IPS-18c (cell line): Measurements from ENCODE around the gene EPHA8.

Source experiments
- H3K4me3 ChIP-seq: 2 replicates; pipeline ENCODE4 v1.7.0; 2013; ENCODE audit warnings: low read depth, mild to moderate bottlenecking, low read length, moderate library complexity; ENCODE audit not compliant: insufficient read depth
- H3K9me3 ChIP-seq: one replicate; pipeline ENCODE4 v1.6.1; 2013; ENCODE audit warnings: mild to moderate bottlenecking, low read length, moderate library complexity; ENCODE audit not compliant: control insufficient read depth, insufficient read depth

Gene EPHA8

DNA sequence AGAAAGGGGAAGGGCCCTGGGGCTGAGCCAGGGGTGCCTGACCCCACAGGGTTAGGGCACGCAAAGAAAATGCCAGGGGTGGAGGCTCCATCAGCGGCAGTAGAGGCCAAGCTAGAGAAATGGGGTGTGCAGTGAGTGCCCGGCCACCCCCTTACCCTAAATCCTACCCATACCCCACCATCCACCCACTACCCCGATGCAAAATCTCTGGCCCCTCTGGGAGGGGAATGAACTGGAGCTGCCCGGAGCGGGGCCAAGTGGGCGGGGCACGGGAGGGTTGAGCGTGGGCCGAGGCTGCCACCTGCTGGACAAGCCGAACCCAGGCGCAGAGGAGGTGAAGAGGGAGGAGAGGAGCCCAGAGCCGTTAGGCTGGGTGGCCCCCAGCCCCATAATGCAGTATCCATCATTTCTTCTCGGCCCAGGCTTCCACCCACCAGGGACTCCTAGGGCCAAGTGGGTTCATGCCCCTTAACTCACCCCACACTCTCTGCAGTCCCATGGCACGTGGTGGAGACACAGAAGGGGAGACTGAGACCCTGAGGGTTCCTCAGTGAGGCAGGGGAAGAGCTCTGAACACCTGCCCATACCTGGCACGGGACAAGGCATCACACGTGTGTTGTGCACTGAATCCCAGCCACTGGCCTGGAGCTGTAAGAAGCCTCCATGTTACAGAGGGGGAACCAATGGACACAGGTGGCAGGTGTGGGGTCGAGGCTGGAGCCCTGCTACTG is 78.8 kb downstream of the EPHA8 start:
- Histone ChIP-seq H3K9me3 (no peaks in the 10 kb centered on the region), H3K4me3 (no peak overlapping the region)

DNA sequence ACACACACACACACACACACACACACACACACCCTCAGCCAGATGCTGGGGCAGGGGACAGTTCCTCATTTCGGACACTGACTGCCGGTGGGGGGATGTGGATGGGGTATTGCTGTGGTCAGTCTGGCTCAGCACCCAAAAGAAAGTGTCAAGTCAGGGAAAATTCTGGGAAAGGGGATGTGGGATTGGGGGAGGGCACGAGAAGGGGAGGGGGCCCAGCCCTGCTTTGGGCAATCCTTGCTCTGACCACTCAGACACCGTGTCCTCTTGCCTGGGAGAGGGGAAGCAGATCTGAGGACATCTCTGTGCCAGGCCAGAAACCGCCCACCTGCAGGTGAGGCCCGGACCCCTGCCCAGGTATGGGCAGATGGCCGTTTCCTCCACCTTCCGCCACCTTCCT is 80.1 kb downstream of the EPHA8 start, which contains the start of gene C1QC:
TSS of gene C1QC (plus strand) at position 253 of the 400 bp plus-strand sequence. CDS start 391 bp downstream, outside the sequence.
- H3K4me3 ChIP-seq, result no peak within 1 kb of the TSS

DNA sequence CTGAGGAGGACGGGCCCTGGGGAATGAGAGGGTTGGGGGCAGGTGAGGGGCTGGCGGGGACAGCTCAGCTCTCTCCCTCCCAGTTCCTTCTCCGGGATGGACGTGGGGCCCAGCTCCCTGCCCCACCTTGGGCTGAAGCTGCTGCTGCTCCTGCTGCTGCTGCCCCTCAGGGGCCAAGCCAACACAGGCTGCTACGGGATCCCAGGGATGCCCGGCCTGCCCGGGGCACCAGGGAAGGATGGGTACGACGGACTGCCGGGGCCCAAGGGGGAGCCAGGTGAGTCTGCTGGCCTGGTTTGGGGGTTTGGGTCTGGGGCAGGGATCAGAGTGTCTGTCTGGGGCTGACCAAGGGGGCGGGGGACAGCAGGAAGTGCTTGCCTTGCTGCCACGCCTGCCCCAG is 80.6 kb downstream of the EPHA8 start:
- H3K9me3 ChIP-seq, result no peaks in the 10 kb centered on the region
- H3K4me3 ChIP-seq, result no peak overlapping the region

More for the DNA sequence above, 80.1 kb downstream of the EPHA8 start, which contains the start of gene C1QC:
- no peaks in the 10 kb centered on the region for H3K9me3 ChIP-seq

GRCh38 chr1:22645931-22646330 is 82.6 kb downstream of the EPHA8 start:
- Histone ChIP-seq H3K4me3 (no peak overlapping the region), H3K9me3 (no peaks in the 10 kb centered on the region)

DNA sequence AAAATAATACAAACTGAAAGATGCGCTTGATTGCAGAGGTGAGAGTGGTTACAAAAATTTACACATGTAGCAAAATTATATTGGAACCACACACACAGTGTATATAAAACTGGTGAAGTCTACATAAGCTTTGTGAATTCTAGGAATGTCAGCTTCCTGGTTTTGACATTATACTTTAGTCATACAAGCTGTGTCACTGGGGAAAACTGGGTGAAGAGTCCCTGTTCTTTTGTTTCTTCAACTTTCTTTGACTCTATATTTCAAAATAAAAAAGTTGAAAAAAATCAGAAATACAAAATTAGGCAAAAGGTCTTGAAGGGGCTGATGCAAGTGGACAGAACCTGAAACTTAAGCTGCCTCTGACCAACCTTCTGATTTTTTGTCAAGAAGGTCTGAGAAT is 83.1 kb downstream of the EPHA8 start:
- H3K4me3 ChIP-seq, result no peak overlapping the region
- no peaks in the 10 kb centered on the region for H3K9me3 ChIP-seq

DNA sequence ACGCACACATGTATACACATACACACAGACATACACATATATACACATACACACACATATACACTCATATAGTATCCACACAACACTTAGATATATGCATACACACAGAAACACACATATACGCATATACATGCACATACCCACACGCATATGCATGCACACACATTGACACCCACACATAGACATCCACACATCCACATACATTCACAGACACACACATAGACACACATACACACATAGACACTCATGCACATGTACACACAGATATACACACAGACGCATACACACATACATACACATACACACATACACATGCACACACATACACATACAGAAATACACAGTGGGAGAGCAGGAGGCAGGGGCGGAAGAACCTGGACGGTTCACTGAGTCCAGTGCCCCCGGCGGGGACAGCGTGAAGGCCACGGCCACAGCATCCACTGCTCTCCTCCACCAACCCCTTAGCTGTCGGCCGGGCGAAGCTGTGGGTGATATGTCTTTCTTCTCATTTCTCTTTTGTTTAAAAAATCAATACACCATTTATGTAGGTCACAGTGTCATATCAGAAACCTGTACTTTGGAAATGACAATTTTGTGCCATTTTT is 86.9 kb downstream of the EPHA8 start:
- no peaks in the 10 kb centered on the region for H3K9me3 ChIP-seq

DNA sequence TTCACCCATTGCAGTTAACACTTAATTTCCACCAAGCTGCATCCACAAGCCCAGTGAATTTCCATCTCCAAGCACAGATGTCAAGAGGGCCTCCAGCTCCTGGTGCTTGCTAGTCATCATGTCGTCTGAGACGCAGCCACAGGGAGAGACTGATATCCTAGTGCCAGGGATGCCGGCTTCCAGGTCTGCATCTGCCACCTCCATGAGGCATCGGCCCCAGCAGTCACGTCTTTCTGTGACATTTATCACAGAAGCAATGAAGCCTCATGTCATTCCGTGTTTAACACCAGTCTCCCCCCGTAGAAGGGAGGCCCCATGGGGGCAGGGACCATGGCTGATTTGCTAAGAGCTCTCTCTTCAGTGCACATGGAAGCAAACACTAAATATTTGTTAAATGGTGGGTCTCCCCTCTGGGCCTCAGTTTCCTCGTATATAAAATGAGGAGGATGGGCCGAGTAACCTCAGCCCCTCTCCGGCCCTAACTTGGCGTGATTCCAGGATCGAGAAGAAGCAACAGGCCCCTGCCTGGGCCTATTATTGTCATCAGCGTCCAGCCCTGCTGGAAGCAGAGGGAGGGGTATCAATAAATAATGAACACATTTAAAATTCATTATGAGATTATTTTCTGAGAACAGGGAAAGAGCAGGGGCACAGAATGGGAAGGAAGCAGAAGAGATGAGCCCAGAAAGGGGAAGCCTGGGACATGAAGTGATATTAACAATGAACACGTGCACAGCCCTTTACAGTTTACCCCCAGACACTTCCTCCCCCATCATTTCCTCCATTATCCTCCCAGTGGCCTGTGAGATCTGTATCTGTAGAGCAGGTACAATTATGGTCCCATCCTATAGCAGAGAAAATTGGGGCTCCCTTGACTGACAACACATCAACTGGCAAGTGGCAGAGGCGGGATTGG is 88.9 kb downstream of the EPHA8 start:
- Histone ChIP-seq H3K9me3 (no peaks in the 10 kb centered on the region), H3K4me3 (no peak overlapping the region)

More for the DNA sequence above, 86.9 kb downstream of the EPHA8 start:
- H3K4me3 ChIP-seq, result no peak overlapping the region

GRCh38 chr1:22652881-22653316 is 89.6 kb downstream of the EPHA8 start, which contains the start of gene C1QB:
Gene C1QB (plus strand): TSS chr1:22653236. CDS start chr1:22659463, 6,227 bp downstream.
- no peaks in the 10 kb centered on the region for H3K9me3 ChIP-seq

More at GRCh38 chr1:22652881-22653316, 89.6 kb downstream of the EPHA8 start, which contains the start of gene C1QB:
- no peak within 1 kb of the TSS for H3K4me3 ChIP-seq
